ACC112 (cell line): ENCODE results near the gene SCAMP3.
A peak's percentile ranks its signal among the peaks of the same experiment; 100 is the strongest.

ENCODE experiments used
- H2AFZ ChIP-seq: fragments of 200-600 bp; sonication (generic); one replicate; pipeline ENCODE4 v1.6.0; 2017; ENCODE audit warnings: antibody characterized with exemption, low read length; ENCODE audit not compliant: unreplicated experiment
- H3K27ac ChIP-seq: fragments of 200-600 bp; sonication (generic); 2 replicates; pipeline ENCODE4 v1.5.1; 2014; ENCODE audit warnings: low read depth, mild to moderate bottlenecking, antibody characterized with exemption, low read length, moderate library complexity
- H3K27me3 ChIP-seq: fragments of 200-600 bp; sonication (generic); 2 replicates; pipeline ENCODE4 v1.6.1; 2014; ENCODE audit warnings: mild to moderate bottlenecking, antibody characterized with exemption, low read length, moderate library complexity, mixed read lengths; ENCODE audit not compliant: insufficient read depth
- H3K36me3 ChIP-seq: fragments of 200-600 bp; sonication (generic); 2 replicates; pipeline ENCODE4 v1.6.1; 2016; ENCODE audit warnings: mild to moderate bottlenecking, antibody characterized with exemption, low read length, moderate library complexity, mixed read lengths; ENCODE audit not compliant: insufficient read depth
- H3K4me1 ChIP-seq: fragments of 200-600 bp; sonication (generic); one replicate; pipeline ENCODE4 v1.6.1; 2016; ENCODE audit warnings: low read length, mixed read lengths; ENCODE audit not compliant: insufficient read depth, unreplicated experiment, control insufficient read depth
- H3K4me3 ChIP-seq: fragments of 200-600 bp; sonication (generic); 2 replicates; pipeline ENCODE4 v1.5.1; 2014; ENCODE audit warnings: mild to moderate bottlenecking, low read depth, low read length
- H3K79me2 ChIP-seq: fragments of 200-600 bp; sonication (generic); one replicate; pipeline ENCODE4 v1.6.0; 2016; ENCODE audit warnings: low read length; ENCODE audit not compliant: control insufficient read depth, unreplicated experiment, insufficient read depth

Gene SCAMP3

GRCh38 chr1:155285063-155285462 lies 22.9 kb upstream of the SCAMP3 start:
- Histone ChIP-seq H3K4me3 (no peak overlapping the region), H3K4me1 (no peaks in the 10 kb centered on the region), H3K36me3 (no peaks in the 10 kb centered on the region), H2AFZ (no peak overlapping the region), H3K27ac (no peak overlapping the region), H3K79me2 (no peaks in the 10 kb centered on the region), H3K27me3 (0 out of 2 replicates have a peak, but pooled peaks cover 2% of the 10 kb centered on the region)

GRCh38 chr1:155284476-155284875 lies 22.3 kb upstream of the SCAMP3 start:
- Histone ChIP-seq H3K27ac (no peak overlapping the region), H2AFZ (no peak overlapping the region), H3K4me1 (no peaks in the 10 kb centered on the region), H3K4me3 (no peak overlapping the region), H3K36me3 (no peaks in the 10 kb centered on the region), H3K79me2 (no peaks in the 10 kb centered on the region), H3K27me3 (no peaks in the 10 kb centered on the region)

GRCh38 chr1:155282488-155283091 lies 20.4 kb upstream of the SCAMP3 start:
- Histone ChIP-seq H2AFZ (no peak overlapping the region), H3K4me3 (no peak overlapping the region), H3K27ac (no peak overlapping the region), H3K36me3 (no peaks in the 10 kb centered on the region), H3K27me3 (no peaks in the 10 kb centered on the region), H3K4me1 (peaks cover 5% of the 10 kb centered on the region), H3K79me2 (no peaks in the 10 kb centered on the region)

GRCh38 chr1:155279268-155279667 lies 17.1 kb upstream of the SCAMP3 start:
- Histone ChIP-seq H3K4me3 (no peak overlapping the region), H3K27ac (no peak overlapping the region)

GRCh38 chr1:155278689-155279160 lies 16.6 kb upstream of the SCAMP3 start:
- Histone ChIP-seq H3K27ac (no peak overlapping the region), H3K4me3 (no peak overlapping the region)

More at GRCh38 chr1:155279268-155279667, 17.1 kb upstream of the SCAMP3 start:
- H3K4me1 ChIP-seq = peaks cover 9% of the 10 kb centered on the region
- H3K36me3 ChIP-seq = no peaks in the 10 kb centered on the region
- H3K27me3 ChIP-seq = no peaks in the 10 kb centered on the region
- no peak overlapping the region for H2AFZ ChIP-seq
- no peaks in the 10 kb centered on the region for H3K79me2 ChIP-seq

GRCh38 chr1:155277902-155278688 lies 15.9 kb upstream of the SCAMP3 start:
- no peaks in the 10 kb centered on the region for H3K36me3 ChIP-seq
- peaks cover 13% of the 10 kb centered on the region for H3K4me1 ChIP-seq
- H3K79me2 ChIP-seq = no peaks in the 10 kb centered on the region
- no peaks in the 10 kb centered on the region for H3K27me3 ChIP-seq
- peak overlapping the region; percentile 86 for H3K4me3 ChIP-seq
- peak overlapping the region; percentile 88 for H2AFZ ChIP-seq
- no peak overlapping the region for H3K27ac ChIP-seq

More at GRCh38 chr1:155278689-155279160, 16.6 kb upstream of the SCAMP3 start:
- H2AFZ ChIP-seq = no peak overlapping the region
- H3K79me2 ChIP-seq = no peaks in the 10 kb centered on the region
- H3K4me1 ChIP-seq = peaks cover 12% of the 10 kb centered on the region
- H3K36me3 ChIP-seq = no peaks in the 10 kb centered on the region
- no peaks in the 10 kb centered on the region for H3K27me3 ChIP-seq

- Histone ChIP-seq H3K4me1 (peaks cover 13% of the 10 kb centered on the region), H3K36me3 (no peaks in the 10 kb centered on the region), H2AFZ (peak within 1 kb of the TSS; percentile 88), H3K27me3 (no peaks in the 10 kb centered on the region), H3K27ac (no peak within 1 kb of the TSS), H3K79me2 (peaks cover 7% of the 10 kb centered on the region), H3K4me3 (peak within 1 kb of the TSS; percentile 86)
Measured at GRCh38 chr1:155277070-155277901, 15.1 kb upstream of the SCAMP3 start, which contains the start of gene HCN3. Gene HCN3, plus strand, starts transcription at chr1:155277463. Its CDS starts 128 bp downstream, at chr1:155277591.

GRCh38 chr1:155273343-155274245 lies 11.4 kb upstream of the SCAMP3 start, which contains the start of gene CLK2:
Gene CLK2, minus strand, starts transcription at chr1:155273504. Its CDS starts 2,527 bp downstream, at chr1:155270977.
- H3K4me1 ChIP-seq = peaks cover 13% of the 10 kb centered on the region
- peaks cover 34% of the 10 kb centered on the region for H3K79me2 ChIP-seq

GRCh38 chr1:155272466-155273342 lies 10.5 kb upstream of the SCAMP3 start:
- H2AFZ ChIP-seq = peak overlapping the region; percentile 64

More at GRCh38 chr1:155273343-155274245, 11.4 kb upstream of the SCAMP3 start, which contains the start of gene CLK2:
- Histone ChIP-seq H3K27me3 (no peaks in the 10 kb centered on the region), H2AFZ (peak within 1 kb of the TSS; percentile 64), H3K27ac (peak within 1 kb of the TSS; percentile 79), H3K36me3 (peaks cover 11% of the 10 kb centered on the region; the same call in 1 of the 2 replicates), H3K4me3 (peak within 1 kb of the TSS; percentile 88)

More at GRCh38 chr1:155272466-155273342, 10.5 kb upstream of the SCAMP3 start:
- H3K79me2 ChIP-seq = peaks cover 34% of the 10 kb centered on the region
- peak overlapping the region; percentile 88 for H3K4me3 ChIP-seq
- H3K27ac ChIP-seq = peak overlapping the region; percentile 79
- H3K4me1 ChIP-seq = peaks cover 8% of the 10 kb centered on the region
- peaks cover 20% of the 10 kb centered on the region for H3K36me3 ChIP-seq
- no peaks in the 10 kb centered on the region for H3K27me3 ChIP-seq
